ENCODE measurements around the gene CAPN11.
"Not testable (repeated sequence)": the region's sequence is repeated elsewhere in the genome, so short reads cannot be mapped to it uniquely, and the experiment has no call there.

CAPN11 gene

DNA sequence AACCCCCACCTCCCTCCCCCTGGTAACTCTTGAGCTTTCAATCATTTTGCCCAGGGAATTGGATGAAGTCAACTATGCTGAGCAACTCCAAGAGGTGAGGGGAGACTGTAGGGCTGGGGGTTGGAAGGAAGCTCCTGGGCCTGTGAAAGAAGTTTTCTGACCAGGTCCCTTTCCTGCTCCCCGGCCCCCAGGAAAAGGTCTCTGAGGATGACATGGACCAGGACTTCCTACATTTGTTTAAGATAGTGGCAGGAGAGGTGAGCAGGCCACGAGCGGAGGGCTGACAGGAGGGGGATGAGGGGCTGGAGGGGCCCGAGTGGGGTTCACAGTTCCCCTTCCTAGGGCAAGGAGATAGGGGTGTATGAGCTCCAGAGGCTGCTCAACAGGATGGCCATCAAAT lies 21.8 kb downstream of the CAPN11 start:
- DNase-seq (ENCODE audit: low read depth in 2 of 2, low spot score in 1 of 2): no peak

DNA sequence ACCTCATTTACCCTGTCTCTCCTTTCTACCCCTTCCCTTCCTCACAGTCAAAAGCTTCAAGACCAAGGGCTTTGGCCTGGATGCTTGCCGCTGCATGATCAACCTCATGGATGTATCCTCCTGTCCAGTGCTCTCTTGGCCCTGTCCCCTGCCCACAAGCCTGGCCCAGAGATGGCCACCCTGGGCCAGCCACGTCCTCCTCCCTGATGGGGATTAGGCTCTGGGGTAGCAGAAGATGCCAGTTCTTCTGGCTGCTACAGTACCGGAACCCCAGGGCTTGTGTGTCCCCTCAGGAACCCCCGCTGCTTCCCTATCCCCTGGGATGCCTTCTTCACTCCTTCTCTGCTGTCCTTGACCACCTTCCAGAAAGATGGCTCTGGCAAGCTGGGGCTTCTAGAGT lies 22.3 kb downstream of the CAPN11 start:
- DNase-seq (ENCODE audit: low read depth in 2 of 2, low spot score in 1 of 2): no peak

- DNase-seq (ENCODE audit: low read depth in 2 of 2, low spot score in 1 of 2): not testable (repeated sequence)
Observed at GRCh38 chr6:44181784-44182183, 23.2 kb downstream of the CAPN11 start.

GRCh38 chr6:44182911-44183390 lies 24.3 kb downstream of the CAPN11 start:
- DNase-seq (ENCODE audit: low read depth in 2 of 2, low spot score in 1 of 2): no peak

DNA sequence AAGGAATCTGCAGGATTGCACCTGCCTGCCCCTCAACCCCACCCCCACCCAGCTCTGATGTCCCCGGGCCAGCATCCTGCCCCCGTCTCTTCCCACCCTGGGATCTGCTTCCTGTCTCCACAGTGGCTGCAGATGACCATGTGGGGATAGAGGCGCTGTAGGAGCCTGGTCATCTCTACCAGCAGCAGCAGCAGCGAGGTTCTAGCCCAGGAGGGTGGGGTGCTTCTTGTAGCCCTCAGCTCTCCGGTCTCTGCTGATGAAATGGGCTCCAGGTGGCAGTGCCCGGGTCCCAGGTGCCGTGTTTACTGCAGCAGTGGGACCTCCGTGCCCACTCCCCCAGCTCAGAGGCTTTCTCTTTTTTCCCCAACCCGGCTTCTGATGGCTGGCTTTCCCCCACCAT lies 25.2 kb downstream of the CAPN11 start:
- DNase-seq (ENCODE audit: low read depth in 2 of 2, low spot score in 1 of 2): no peak

GRCh38 chr6:44185356-44185755 lies 26.7 kb downstream of the CAPN11 start:
- not testable (repeated sequence) for DNase-seq (ENCODE audit: low read depth in 2 of 2, low spot score in 1 of 2)

DNA sequence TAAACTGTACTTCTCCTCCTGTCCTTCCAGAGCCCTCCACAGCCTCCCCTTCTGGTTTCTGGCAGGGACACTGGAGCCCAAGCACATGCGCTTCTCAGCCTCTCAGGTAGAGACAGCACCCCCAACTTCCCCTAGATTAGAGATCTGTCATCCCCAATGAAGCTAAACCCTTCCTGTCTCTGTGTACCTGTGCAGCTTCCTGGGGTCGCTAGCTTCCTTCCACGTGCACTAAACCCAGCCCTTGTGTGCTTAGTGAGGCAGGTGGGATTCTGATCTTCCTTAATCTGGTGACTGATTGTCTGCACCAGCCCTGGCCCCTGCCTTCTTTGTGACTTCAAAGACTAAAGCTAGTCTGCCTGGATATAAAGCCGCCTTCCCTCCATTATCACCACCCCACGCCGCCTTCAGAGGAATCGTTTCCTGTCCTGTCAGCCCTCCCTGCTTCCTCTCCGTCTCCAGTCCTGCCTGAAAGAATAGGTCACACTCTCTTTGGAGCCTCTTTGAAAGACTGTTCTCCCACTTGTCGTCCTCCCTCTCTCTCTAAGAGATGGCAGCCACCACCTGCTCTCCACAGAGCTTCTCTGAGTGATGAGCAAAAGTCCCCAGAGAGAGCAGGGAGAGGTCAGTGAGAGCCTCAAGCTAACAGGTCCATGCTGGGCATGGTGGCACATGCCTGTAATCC lies 27.5 kb downstream of the CAPN11 start:
- DNase-seq (ENCODE audit: low read depth in 2 of 2, low spot score in 1 of 2): no peak

DNA sequence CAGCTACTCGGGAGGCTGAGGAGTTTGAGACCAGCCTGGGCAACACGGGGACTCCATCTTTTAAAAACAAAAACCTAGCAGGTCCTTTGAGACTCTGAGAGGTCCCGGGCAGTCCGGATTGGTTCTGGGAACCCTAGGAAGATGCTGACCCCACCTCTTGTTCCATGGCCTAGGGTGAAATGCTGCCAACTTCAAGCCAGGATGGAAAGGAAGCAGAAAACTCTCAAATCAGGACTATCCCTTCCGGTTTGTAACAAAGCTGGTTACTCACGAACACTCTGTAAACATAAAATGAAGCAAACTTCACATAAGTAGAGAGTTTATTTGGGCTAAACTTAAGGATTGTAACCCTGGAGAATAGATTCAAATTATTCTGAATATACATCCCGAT lies 28.0 kb downstream of the CAPN11 start:
- no peak for DNase-seq (ENCODE audit: low read depth in 2 of 2, low spot score in 1 of 2)

- DNase-seq (ENCODE audit: low read depth in 2 of 2, low spot score in 1 of 2): no peak
Observed at GRCh38 chr6:44188819-44189218, 30.2 kb downstream of the CAPN11 start.

DNA sequence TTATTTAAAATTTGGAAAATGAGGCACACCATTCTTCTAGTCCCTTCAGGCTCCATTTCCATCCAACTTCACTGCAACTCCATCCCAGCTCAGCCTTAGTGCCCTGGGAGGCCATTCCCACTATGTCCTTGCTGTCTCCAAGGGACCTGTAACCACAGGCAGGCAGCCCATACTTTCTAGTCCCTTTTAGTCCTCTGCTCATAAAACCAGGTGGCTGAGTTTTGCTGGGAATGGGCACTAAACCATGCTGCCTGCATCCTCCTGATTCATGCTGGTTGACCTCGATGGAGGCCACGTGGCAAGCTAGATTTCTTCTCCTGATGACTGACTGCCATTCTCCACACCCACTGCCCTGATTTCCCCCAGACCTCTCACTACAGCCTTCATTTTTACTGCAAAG lies 30.6 kb downstream of the CAPN11 start:
- DNase-seq (ENCODE audit: low read depth in 2 of 2, low spot score in 1 of 2): no peak

GRCh38 chr6:44190715-44191114 lies 32.1 kb downstream of the CAPN11 start:
- DNase-seq (ENCODE audit: low read depth in 2 of 2, low spot score in 1 of 2): no peak

- no peak for DNase-seq (ENCODE audit: low read depth in 2 of 2, low spot score in 1 of 2)
Observed at GRCh38 chr6:44192428-44193041, 33.9 kb downstream of the CAPN11 start.

DNA sequence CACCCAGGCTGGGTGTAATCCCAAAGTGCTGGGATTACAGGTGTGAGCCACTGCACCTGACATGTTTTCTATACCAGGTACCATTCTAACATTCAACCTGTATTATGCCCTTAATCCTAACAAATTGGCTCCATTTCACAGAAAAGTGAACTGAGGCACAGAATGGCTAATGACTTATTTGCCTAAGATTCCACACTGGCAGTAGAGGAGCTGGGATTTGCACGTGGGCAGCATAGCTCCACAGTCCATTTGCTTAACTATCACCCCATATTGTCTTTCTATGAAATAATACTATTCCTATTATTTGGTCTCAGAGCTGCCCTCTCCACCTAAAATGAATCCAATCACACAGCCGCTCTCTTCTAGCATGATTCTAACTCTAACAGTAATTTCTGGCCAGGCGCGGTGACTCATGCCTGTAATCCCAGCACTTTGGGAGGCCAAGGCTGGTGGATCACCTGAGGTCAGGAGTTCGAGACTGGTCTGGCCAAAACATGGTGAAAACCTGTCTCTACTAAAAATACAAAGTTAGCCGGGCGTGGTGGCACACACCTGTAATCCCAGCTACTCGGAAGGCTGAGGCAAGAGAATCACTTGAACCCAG lies 34.8 kb downstream of the CAPN11 start:
- DNase-seq (ENCODE audit: low read depth in 2 of 2, low spot score in 1 of 2): no peak

GRCh38 chr6:44194326-44194725 lies 35.7 kb downstream of the CAPN11 start:
- no peak for DNase-seq (ENCODE audit: low read depth in 2 of 2, low spot score in 1 of 2)

- not testable (repeated sequence) for DNase-seq (ENCODE audit: low read depth in 2 of 2, low spot score in 1 of 2)
Observed at GRCh38 chr6:44196351-44196750, 37.7 kb downstream of the CAPN11 start.

GRCh38 chr6:44198684-44199083 lies 40.1 kb downstream of the CAPN11 start:
- DNase-seq (ENCODE audit: low read depth in 2 of 2, low spot score in 1 of 2): no peak

DNA sequence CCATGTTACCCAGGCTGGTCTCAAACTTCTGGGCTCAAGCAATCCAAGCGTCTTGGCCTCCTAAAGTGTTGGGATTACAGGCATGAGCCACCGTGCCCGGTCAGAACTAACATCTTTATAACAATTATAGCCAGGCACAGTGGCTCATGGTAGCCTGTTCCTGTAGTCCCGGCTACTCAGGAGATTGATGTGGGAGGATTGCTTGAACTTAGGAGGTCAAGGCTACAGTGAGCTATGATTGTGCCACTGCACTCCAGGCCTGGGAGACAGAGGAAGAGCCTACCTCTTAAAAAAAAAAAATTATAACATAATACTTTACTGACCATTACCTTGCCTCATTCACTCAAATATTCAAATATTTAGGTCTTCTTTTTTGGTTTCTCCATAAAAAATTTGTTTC lies 41.3 kb downstream of the CAPN11 start:
- DNase-seq (ENCODE audit: low read depth in 2 of 2, low spot score in 1 of 2): no peak

GRCh38 chr6:44201200-44201599 lies 42.6 kb downstream of the CAPN11 start:
- no peak for DNase-seq (ENCODE audit: low read depth in 2 of 2, low spot score in 1 of 2)

GRCh38 chr6:44201638-44202303 lies 43.2 kb downstream of the CAPN11 start:
- DNase-seq (ENCODE audit: low read depth in 2 of 2, low spot score in 1 of 2): no peak

DNA sequence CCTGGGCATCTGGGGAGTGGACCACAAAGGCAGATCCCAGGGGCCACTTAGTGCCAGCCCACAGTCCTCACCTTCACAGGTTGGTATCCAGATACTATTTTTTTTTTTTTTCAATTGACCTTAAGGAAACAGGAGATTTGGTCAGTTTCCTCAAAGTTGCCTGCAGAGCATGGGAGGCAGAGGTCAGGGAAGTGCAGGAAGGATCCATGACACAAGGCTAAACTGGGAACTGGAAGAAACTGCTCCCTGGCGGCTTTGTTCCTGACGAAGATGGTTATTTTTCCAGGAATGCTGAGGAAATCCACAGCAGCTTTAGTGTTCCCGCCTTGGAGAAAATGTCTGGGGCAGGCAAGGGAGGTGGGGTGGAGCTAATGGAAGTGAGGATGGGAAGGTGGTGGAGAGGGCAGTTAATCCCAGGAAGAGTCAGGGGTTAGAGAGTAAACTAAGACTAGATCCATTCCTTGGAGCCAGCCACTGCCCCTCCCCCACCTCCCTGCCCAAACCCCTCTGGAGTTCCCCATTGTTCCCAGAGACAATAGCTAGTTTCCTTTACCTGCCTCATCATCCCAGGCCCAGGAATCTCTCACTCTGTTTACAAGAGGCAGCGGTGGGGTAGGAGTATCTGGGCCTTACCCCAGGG lies 43.8 kb downstream of the CAPN11 start:
- DNase-seq (ENCODE audit: low read depth in 2 of 2, low spot score in 1 of 2): no peak

GRCh38 chr6:44202972-44203750 lies 44.5 kb downstream of the CAPN11 start:
- DNase-seq (ENCODE audit: low read depth in 2 of 2, low spot score in 1 of 2): no peak
